GM21423 (cell line): ENCODE measurements around the gene ADGRG7.
"Not testable (repeated sequence)": the region's sequence is repeated elsewhere in the genome, so short reads cannot be mapped to it uniquely, and the experiment has no call there.

Source experiments
- ATAC-seq: cut with Tn5 transposase; IDR thresholded peaks from one replicate; pipeline ENCODE4 v1.9.1; 2021; ENCODE audit warnings: mild to moderate bottlenecking, moderate library complexity; ENCODE audit not compliant: unreplicated experiment

Gene ADGRG7

GRCh38 chr3:100609305-100609704, at the start of gene ADGRG7:
Gene ADGRG7 (plus strand): TSS chr3:100609601. CDS start chr3:100609857, 256 bp downstream.
- no peak for ATAC-seq

- ATAC-seq = no peak
Observed at GRCh38 chr3:100560426-100560825, 49.0 kb upstream of the ADGRG7 start.

- no peak for ATAC-seq
Observed at GRCh38 chr3:100561459-100562158, 47.8 kb upstream of the ADGRG7 start.

- no peak for ATAC-seq
Observed at GRCh38 chr3:100562224-100562857, 47.1 kb upstream of the ADGRG7 start.

- ATAC-seq = no peak
Observed at GRCh38 chr3:100563228-100563627, 46.2 kb upstream of the ADGRG7 start.

- no peak for ATAC-seq
Observed at GRCh38 chr3:100563652-100564211, 45.7 kb upstream of the ADGRG7 start.

- ATAC-seq = no peak
Observed at GRCh38 chr3:100570811-100571210, 38.6 kb upstream of the ADGRG7 start.

- no peak for ATAC-seq
Observed at GRCh38 chr3:100574536-100574935, 34.9 kb upstream of the ADGRG7 start.

- no peak for ATAC-seq
Observed at GRCh38 chr3:100575704-100576103, 33.7 kb upstream of the ADGRG7 start.

GRCh38 chr3:100577382-100578008, 31.9 kb upstream of the ADGRG7 start:
- no peak for ATAC-seq

- no peak for ATAC-seq
Observed at GRCh38 chr3:100578646-100579045, 30.8 kb upstream of the ADGRG7 start.

- no peak for ATAC-seq
Observed at GRCh38 chr3:100580147-100580546, 29.3 kb upstream of the ADGRG7 start.

- ATAC-seq = no peak
Observed at GRCh38 chr3:100581650-100582049, 27.8 kb upstream of the ADGRG7 start.

GRCh38 chr3:100582157-100582556, 27.2 kb upstream of the ADGRG7 start:
- ATAC-seq = not testable (repeated sequence)

- no peak for ATAC-seq
Observed at GRCh38 chr3:100584101-100584660, 25.2 kb upstream of the ADGRG7 start.

GRCh38 chr3:100586832-100587231, 22.6 kb upstream of the ADGRG7 start:
- no peak for ATAC-seq

GRCh38 chr3:100588251-100588650, 21.1 kb upstream of the ADGRG7 start:
- ATAC-seq = no peak

GRCh38 chr3:100590114-100590839, 19.1 kb upstream of the ADGRG7 start:
- peak; percentile 83 for ATAC-seq

- no peak for ATAC-seq
Observed at GRCh38 chr3:100590840-100591147, 18.6 kb upstream of the ADGRG7 start.

GRCh38 chr3:100591411-100591810, 18.0 kb upstream of the ADGRG7 start:
- ATAC-seq = no peak
